ENCODE results near the gene CSK. TPM values are rescaled to one million over a fixed set of nuclear protein-coding genes. Genes with fewer than 3 reads are reported as not detected.

The CSK gene
- polyA plus RNA-seq, 2 of the 4 experiments (the other 2 are of a cell fraction) = 17.8 to 63.0 TPM

DNA sequence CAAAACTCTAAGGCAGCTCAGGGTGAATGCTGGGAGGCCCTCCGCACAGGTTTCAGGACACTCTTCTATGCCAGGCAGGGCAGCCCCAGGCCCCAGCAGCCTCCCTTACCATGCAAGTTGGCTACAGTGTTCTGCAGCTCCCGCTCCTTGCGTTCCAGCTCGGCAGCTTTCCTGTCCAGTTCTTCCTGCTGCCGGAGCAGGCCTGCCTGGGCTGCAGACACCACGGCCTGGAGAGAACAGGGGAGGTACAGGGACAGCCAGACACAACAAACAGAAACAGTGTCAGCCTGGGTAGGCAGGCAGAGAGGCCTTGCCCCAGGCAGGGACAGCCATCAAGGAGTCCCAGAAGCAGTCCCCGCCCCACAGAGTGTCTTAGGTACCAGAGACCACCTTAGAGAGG is 70.1 kb downstream of the CSK start:
- WGBS (ENCODE audit: missing lambda C conversion rate) = 96% methylated on average over 7 of the region's 7 CpGs
- POLR2A ChIA-PET = no interaction called here
- DNase-seq (ENCODE audit: low read depth in 1 of 2, low spot score in 1 of 2) = no peak
- no peak for ATAC-seq
- H3K27ac ChIP-seq = no peak overlapping the region
- no peak for FAIRE-seq
- H3K4me1 ChIP-seq = peaks cover 2% of the 10 kb centered on the region; the same call in 1 of the 3 replicates
- H3K4me3 ChIP-seq = no peak overlapping the region
- no peak overlapping the region for H3K4me2 ChIP-seq
- H3K9me3 ChIP-seq = no peaks in the 10 kb centered on the region
- TF ChIP-seq CHD4 (IDR thresholded peaks at IDR 0.05; ENCODE audit: borderline replicate concordance) (no peak), BHLHE40 (IDR thresholded peaks at IDR 0.05; ENCODE audit: low read depth, low read length) (no peak)
- TF ChIP-seq, protein P1, sequence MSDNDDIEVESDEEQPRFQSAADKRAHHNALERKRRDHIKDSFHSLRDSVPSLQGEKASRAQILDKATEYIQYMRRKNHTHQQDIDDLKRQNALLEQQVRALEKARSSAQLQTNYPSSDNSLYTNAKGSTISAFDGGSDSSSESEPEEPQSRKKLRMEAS (IDR thresholded peaks at IDR 0.05) = no peak
- CTCF ChIA-PET = interaction anchor here (0.8 to 66.7 kb wide), 5 partner anchors 8 to 61 kb away, joined by 3 to 1908 read pairs (median 3); partner anchors contain the start of genes CSK and LMAN1L

Small RNA genes within 50 kb of the gene (small RNA-seq; reads per million reads assigned to genes)
- 0 reads per million in 6 experiments for gene CPLX3
- gene MIR4513 = 0 reads per million in 6 experiments
- 0 to 12.3 (median 5.5) reads per million in 6 experiments for gene MIR6882

Other genes starting within 250 kb of the CSK start
- 2.3 and 2.5 TPM in 2 replicates for gene ARID3B, start 240.9 kb upstream of the CSK start, polyA plus RNA-seq (2011; rRNA removed)
- gene ARID3B, start 240.9 kb upstream of the CSK start, polyA plus RNA-seq (2017; fragmentation: RNase III; extraction: RNeasy Plus Mini Kit Qiagen cat#74134 plus additional on column Dnase treatment) = 2.1 to 2.6 TPM (median 2.3 TPM) in 3 replicates
- 35.7 and 42.5 TPM in 2 replicates for gene CLK3, start 166.2 kb upstream of the CSK start, polyA plus RNA-seq (2011; rRNA removed)
- 39.1 to 48.2 TPM (median 47.0 TPM) in 3 replicates for gene CLK3, start 166.2 kb upstream of the CSK start, polyA plus RNA-seq (2017; fragmentation: RNase III; extraction: RNeasy Plus Mini Kit Qiagen cat#74134 plus additional on column Dnase treatment)
- gene EDC3, start 86.1 kb upstream of the CSK start, polyA plus RNA-seq (2011; rRNA removed) = 23.2 and 31.2 TPM in 2 replicates
- gene EDC3, start 86.1 kb upstream of the CSK start, polyA plus RNA-seq (2017; fragmentation: RNase III; extraction: RNeasy Plus Mini Kit Qiagen cat#74134 plus additional on column Dnase treatment) = 17.7 to 24.1 TPM (median 23.4 TPM) in 3 replicates
- gene CYP1A1, start 56.6 kb upstream of the CSK start, polyA plus RNA-seq (2011; rRNA removed) = 0.22 and 0.25 TPM in 2 replicates
- 0.46 to 0.62 TPM (median 0.50 TPM) in 3 replicates for gene CYP1A1, start 56.6 kb upstream of the CSK start, polyA plus RNA-seq (2017; fragmentation: RNase III; extraction: RNeasy Plus Mini Kit Qiagen cat#74134 plus additional on column Dnase treatment)
- gene CYP1A2, start 33.2 kb upstream of the CSK start, polyA plus RNA-seq (2011; rRNA removed) = not detected in 2 replicates
- gene CYP1A2, start 33.2 kb upstream of the CSK start, polyA plus RNA-seq (2017; fragmentation: RNase III; extraction: RNeasy Plus Mini Kit Qiagen cat#74134 plus additional on column Dnase treatment) = not detected in 3 replicates
- gene LMAN1L, start 30.8 kb downstream of the CSK start, polyA plus RNA-seq (2011; rRNA removed) = not detected in 2 replicates
- not detected in 3 replicates for gene LMAN1L, start 30.8 kb downstream of the CSK start, polyA plus RNA-seq (2017; fragmentation: RNase III; extraction: RNeasy Plus Mini Kit Qiagen cat#74134 plus additional on column Dnase treatment)
- gene CPLX3, start 44.5 kb downstream of the CSK start, polyA plus RNA-seq (2011; rRNA removed) = 0.05 TPM in 1 of 2 replicates, not detected in the other
- gene CPLX3, start 44.5 kb downstream of the CSK start, polyA plus RNA-seq (2017; fragmentation: RNase III; extraction: RNeasy Plus Mini Kit Qiagen cat#74134 plus additional on column Dnase treatment) = not detected in 3 replicates
- 48.9 and 58.4 TPM in 2 replicates for gene ULK3, start 61.1 kb downstream of the CSK start, polyA plus RNA-seq (2011; rRNA removed)
- 23.0 to 28.1 TPM (median 28.0 TPM) in 3 replicates for gene ULK3, start 61.1 kb downstream of the CSK start, polyA plus RNA-seq (2017; fragmentation: RNase III; extraction: RNeasy Plus Mini Kit Qiagen cat#74134 plus additional on column Dnase treatment)
- 128 TPM in 2 replicates for gene SCAMP2, start 91.3 kb downstream of the CSK start, polyA plus RNA-seq (2011; rRNA removed)
- gene SCAMP2, start 91.3 kb downstream of the CSK start, polyA plus RNA-seq (2017; fragmentation: RNase III; extraction: RNeasy Plus Mini Kit Qiagen cat#74134 plus additional on column Dnase treatment) = 40.4 to 43.3 TPM (median 41.5 TPM) in 3 replicates
- gene MPI, start 108.0 kb downstream of the CSK start, polyA plus RNA-seq (2011; rRNA removed) = 53.7 and 74.4 TPM in 2 replicates
- gene MPI, start 108.0 kb downstream of the CSK start, polyA plus RNA-seq (2017; fragmentation: RNase III; extraction: RNeasy Plus Mini Kit Qiagen cat#74134 plus additional on column Dnase treatment) = 32.9 to 39.9 TPM (median 39.4 TPM) in 3 replicates
- gene FAM219B, start 124.8 kb downstream of the CSK start, polyA plus RNA-seq (2011; rRNA removed) = 46.2 and 65.3 TPM in 2 replicates
- 29.9 to 36.9 TPM (median 31.3 TPM) in 3 replicates for gene FAM219B, start 124.8 kb downstream of the CSK start, polyA plus RNA-seq (2017; fragmentation: RNase III; extraction: RNeasy Plus Mini Kit Qiagen cat#74134 plus additional on column Dnase treatment)
- gene COX5A, start 156.0 kb downstream of the CSK start, polyA plus RNA-seq (2011; rRNA removed) = 328 and 391 TPM in 2 replicates
- 478 to 481 TPM (median 481 TPM) in 3 replicates for gene COX5A, start 156.0 kb downstream of the CSK start, polyA plus RNA-seq (2017; fragmentation: RNase III; extraction: RNeasy Plus Mini Kit Qiagen cat#74134 plus additional on column Dnase treatment)
- gene RPP25, start 174.7 kb downstream of the CSK start, polyA plus RNA-seq (2011; rRNA removed) = 8.8 and 9.3 TPM in 2 replicates
- gene RPP25, start 174.7 kb downstream of the CSK start, polyA plus RNA-seq (2017; fragmentation: RNase III; extraction: RNeasy Plus Mini Kit Qiagen cat#74134 plus additional on column Dnase treatment) = 12.2 to 13.7 TPM (median 13.0 TPM) in 3 replicates
- 10.5 and 11.8 TPM in 2 replicates for gene SCAMP5, start 213.5 kb downstream of the CSK start, polyA plus RNA-seq (2011; rRNA removed)
- 13.7 to 16.2 TPM (median 15.0 TPM) in 3 replicates for gene SCAMP5, start 213.5 kb downstream of the CSK start, polyA plus RNA-seq (2017; fragmentation: RNase III; extraction: RNeasy Plus Mini Kit Qiagen cat#74134 plus additional on column Dnase treatment)
- gene PPCDC, start 241.5 kb downstream of the CSK start, polyA plus RNA-seq (2011; rRNA removed) = 14.5 and 18.2 TPM in 2 replicates
- 18.5 to 19.9 TPM (median 19.9 TPM) in 3 replicates for gene PPCDC, start 241.5 kb downstream of the CSK start, polyA plus RNA-seq (2017; fragmentation: RNase III; extraction: RNeasy Plus Mini Kit Qiagen cat#74134 plus additional on column Dnase treatment)